ENCODE data around the gene PEAK1.

The PEAK1 gene

GRCh38 chr15:77123854-77124253 lies 296.1 kb downstream of the PEAK1 start:
- DNase-seq (ENCODE audit: low read depth) = no peak

GRCh38 chr15:77122576-77122975 lies 297.3 kb downstream of the PEAK1 start:
- no peak for DNase-seq (ENCODE audit: low read depth)

- no peak for DNase-seq (ENCODE audit: low read depth)
These were observed 298.3 kb downstream of the PEAK1 start for GRCh38 chr15:77121599-77121998.

- DNase-seq (ENCODE audit: low read depth) = no peak
These were observed 299.3 kb downstream of the PEAK1 start for GRCh38 chr15:77120576-77120975.

- no peak for DNase-seq (ENCODE audit: low read depth)
These were observed 300.5 kb downstream of the PEAK1 start for GRCh38 chr15:77119446-77119845.

GRCh38 chr15:77118882-77119321 lies 301.0 kb downstream of the PEAK1 start:
- no peak for DNase-seq (ENCODE audit: low read depth)

GRCh38 chr15:77115179-77115578 lies 304.7 kb downstream of the PEAK1 start:
- DNase-seq (ENCODE audit: low read depth) = no peak

- DNase-seq (ENCODE audit: low read depth) = no peak
These were observed 306.9 kb downstream of the PEAK1 start for GRCh38 chr15:77112838-77113504.

- no peak for DNase-seq (ENCODE audit: low read depth)
These were observed 308.1 kb downstream of the PEAK1 start for GRCh38 chr15:77111789-77112188.

GRCh38 chr15:77107531-77108355 lies 312.2 kb downstream of the PEAK1 start:
- DNase-seq (ENCODE audit: low read depth) = no peak

GRCh38 chr15:77107068-77107467 lies 312.8 kb downstream of the PEAK1 start:
- no peak for DNase-seq (ENCODE audit: low read depth)

GRCh38 chr15:77104155-77104554 lies 315.7 kb downstream of the PEAK1 start:
- no peak for DNase-seq (ENCODE audit: low read depth)

- no peak for DNase-seq (ENCODE audit: low read depth)
These were observed 320.0 kb downstream of the PEAK1 start for GRCh38 chr15:77099741-77100463.

- DNase-seq (ENCODE audit: low read depth) = no peak
These were observed 321.3 kb downstream of the PEAK1 start for GRCh38 chr15:77098572-77098971.

- no peak for DNase-seq (ENCODE audit: low read depth)
These were observed 322.0 kb downstream of the PEAK1 start for GRCh38 chr15:77097921-77098320.

GRCh38 chr15:77097248-77097721 lies 322.6 kb downstream of the PEAK1 start:
- DNase-seq (ENCODE audit: low read depth) = no peak

GRCh38 chr15:77096541-77096940 lies 323.4 kb downstream of the PEAK1 start:
- DNase-seq (ENCODE audit: low read depth) = no peak

GRCh38 chr15:77096138-77096537 lies 323.8 kb downstream of the PEAK1 start:
- DNase-seq (ENCODE audit: low read depth) = no peak

GRCh38 chr15:77094397-77095030 lies 325.4 kb downstream of the PEAK1 start:
- no peak for DNase-seq (ENCODE audit: low read depth)

GRCh38 chr15:77093436-77093835 lies 326.5 kb downstream of the PEAK1 start:
- no peak for DNase-seq (ENCODE audit: low read depth)

GRCh38 chr15:77091097-77091496 lies 328.8 kb downstream of the PEAK1 start:
- no peak for DNase-seq (ENCODE audit: low read depth)

- no peak for DNase-seq (ENCODE audit: low read depth)
These were observed 332.7 kb downstream of the PEAK1 start for GRCh38 chr15:77087213-77087612.
